Thoracic aorta (tissue), 2 donors: ENCODE results near the gene TBC1D9B. TPM values are rescaled to one million over a fixed set of nuclear protein-coding genes. Genes with fewer than 3 reads are reported as not detected.

Experiments
- ATAC-seq: fragments of 150-250 bp; one replicate; pipeline ENCODE4 v1.8.0; 2017; ENCODE audit warnings: low read depth; ENCODE audit not compliant: insufficient number of reproducible peaks, low FRiP score
- DNase-seq: peaks from one replicate; pipeline ENCODE4 v3.0.0-alpha.2; 2020; ENCODE audit warnings: low spot score
- H3K27ac ChIP-seq, 2 donors: fragments of 200-600 bp; sonication (generic); 1 replicate in 1 of 2; 2 replicates in 1 of 2; pipeline ENCODE4 v1.5.1; 2016; ENCODE audit warnings: mild to moderate bottlenecking in 2 of 2, moderate library complexity in 2 of 2
- H3K27me3 ChIP-seq: fragments of 200-600 bp; sonication (generic); replicated peaks from 2 replicates; pipeline ENCODE4 v1.6.0; 2016; ENCODE audit warnings: mild to moderate bottlenecking; ENCODE audit not compliant: insufficient read depth
- H3K36me3 ChIP-seq: fragments of 200-600 bp; sonication (generic); one replicate; pipeline ENCODE4 v1.5.1; 2016
- H3K4me1 ChIP-seq, 2 donors: fragments of 200-600 bp; sonication (generic); 1 replicate in 1 of 2; 2 replicates in 1 of 2; pipeline versions ENCODE4 v1.5.1 to v1.6.0; 2016; ENCODE audit warnings: low read depth in 2 of 2, mild to moderate bottlenecking in 1 of 2; ENCODE audit not compliant: control insufficient read depth in 1 of 2
- H3K4me3 ChIP-seq: fragments of 200-600 bp; sonication (generic); 2 replicates; pipeline ENCODE4 v1.5.1; 2016; ENCODE audit warnings: mild to moderate bottlenecking
- H3K9me3 ChIP-seq: fragments of 200-600 bp; sonication (generic); 2 replicates; pipeline ENCODE4 v1.5.1; 2016
- CTCF ChIP-seq: fragments of 200-600 bp; sonication (generic); IDR thresholded peaks from one replicate; pipeline ENCODE4 v1.5.1; 2019; ENCODE audit warnings: antibody characterized with exemption
- total RNA-seq, 2 donors: library from RNA; depleted of rRNA; stranded (reverse); fragments of >200 nt; gene quantifications; one replicate each; pipeline versions ENCODE4 v1.1.0 to v1.2.3, GENCODE V29; 2016

The TBC1D9B gene
- total RNA-seq, 2 donors from 2014 or later: 91.9 to 104 TPM

- no peaks in the 10 kb centered on the region for H3K27me3 ChIP-seq
- H3K9me3 ChIP-seq: peaks cover 15% of the 10 kb centered on the region
- ATAC-seq (no peak), DNase-seq (no peak)
- H3K4me1 ChIP-seq: no peaks in the 10 kb centered on the region
- no peak overlapping the region for H3K27ac ChIP-seq
- no peak overlapping the region for H3K4me3 ChIP-seq
- H3K36me3 ChIP-seq: peaks cover 53% of the 10 kb centered on the region
- TF ChIP-seq CTCF: no peak
Observed at GRCh38 chr5:179886190-179886911, 21.3 kb downstream of the TBC1D9B start.

- Histone ChIP-seq H3K4me3 (no peak overlapping the region), H3K27ac (no peak overlapping the region), H3K36me3 (peaks cover 45% of the 10 kb centered on the region), H3K9me3 (peaks cover 15% of the 10 kb centered on the region), H3K27me3 (no peaks in the 10 kb centered on the region), H3K4me1 (no peaks in the 10 kb centered on the region)
- DNase-seq: no peak
- ATAC-seq: no peak
- no peak for TF ChIP-seq CTCF
Observed at GRCh38 chr5:179885491-179886090, 22.1 kb downstream of the TBC1D9B start.

DNA sequence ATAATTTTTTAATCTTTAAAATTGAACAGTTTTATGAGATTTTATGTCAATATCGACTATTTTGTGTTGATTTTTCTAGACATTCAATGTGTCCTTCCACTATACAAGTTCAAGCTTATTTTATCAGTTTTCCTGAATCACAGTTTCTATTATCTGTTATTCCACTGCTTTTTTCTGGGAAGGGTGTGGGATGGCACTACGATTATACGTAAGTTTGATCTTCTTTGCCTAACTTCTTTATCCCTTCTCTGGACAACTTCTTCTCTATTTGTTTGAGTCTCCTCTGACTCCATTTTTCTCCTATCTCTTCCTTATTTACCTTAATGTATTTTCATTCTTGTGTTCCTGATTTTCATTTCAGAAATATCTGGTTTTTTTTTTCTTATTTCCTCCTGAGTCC, 24.5 kb downstream of the TBC1D9B start:
- no peaks in the 10 kb centered on the region for H3K4me1 ChIP-seq
- no peak overlapping the region for H3K4me3 ChIP-seq
- H3K27ac ChIP-seq: no peak overlapping the region
- H3K9me3 ChIP-seq: peaks cover 15% of the 10 kb centered on the region
- no peaks in the 10 kb centered on the region for H3K27me3 ChIP-seq
- no peak for DNase-seq
- peaks cover 46% of the 10 kb centered on the region for H3K36me3 ChIP-seq
- TF ChIP-seq CTCF: no peak
- ATAC-seq: no peak

- no peak for TF ChIP-seq CTCF
- H3K4me3 ChIP-seq: no peak overlapping the region
- H3K36me3 ChIP-seq: peaks cover 39% of the 10 kb centered on the region
- H3K4me1 ChIP-seq: no peaks in the 10 kb centered on the region
- no peak overlapping the region for H3K27ac ChIP-seq
- H3K9me3 ChIP-seq: peaks cover 15% of the 10 kb centered on the region
- ATAC-seq (no peak), DNase-seq (no peak)
- H3K27me3 ChIP-seq: no peaks in the 10 kb centered on the region
Observed at GRCh38 chr5:179882338-179882737, 25.4 kb downstream of the TBC1D9B start.

DNA sequence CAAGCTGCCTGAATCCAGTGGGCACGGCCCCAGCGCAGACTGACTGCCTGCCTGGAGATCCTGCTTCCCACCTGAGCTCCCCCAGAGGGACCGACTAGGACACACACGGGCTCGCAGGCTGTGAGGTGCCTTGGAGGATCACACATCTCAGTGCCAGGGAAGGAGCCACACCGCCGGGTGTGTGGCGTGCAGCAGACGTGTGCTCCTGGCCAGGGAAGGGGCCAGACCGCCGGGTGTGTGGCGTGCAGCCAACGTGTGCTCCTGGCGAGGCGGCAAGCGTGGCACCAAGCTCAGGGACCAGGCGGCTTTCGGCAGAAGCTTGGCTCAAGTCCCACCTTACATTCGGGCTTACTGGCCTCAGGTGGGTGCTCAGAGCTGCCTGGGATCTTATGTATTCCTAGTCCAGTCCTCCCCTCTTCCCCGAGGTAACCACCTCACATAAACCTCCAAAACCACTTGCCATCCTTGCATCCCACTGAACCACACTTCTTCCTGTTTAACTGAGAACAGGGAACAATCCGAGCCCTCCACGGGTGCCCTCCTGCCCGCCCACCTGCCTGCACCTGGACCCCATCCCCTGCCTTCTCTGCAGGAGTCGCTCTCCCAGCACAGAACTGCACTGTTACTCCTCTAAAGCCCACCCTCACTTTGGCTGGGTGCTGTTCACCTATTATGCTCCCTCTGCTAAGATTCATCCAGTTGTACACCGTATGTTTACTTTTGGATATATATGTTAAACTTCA, 26.7 kb downstream of the TBC1D9B start:
- Histone ChIP-seq H3K9me3 (peaks cover 15% of the 10 kb centered on the region), H3K4me1 (no peaks in the 10 kb centered on the region), H3K27me3 (no peaks in the 10 kb centered on the region), H3K4me3 (no peak overlapping the region), H3K27ac (no peak overlapping the region), H3K36me3 (peaks cover 27% of the 10 kb centered on the region)
- ATAC-seq: no peak
- DNase-seq: no peak
- no peak for TF ChIP-seq CTCF
